Upper lobe of right lung (tissue), 1 donor: ENCODE data around the gene CCNF. TPM values are rescaled to one million over a fixed set of nuclear protein-coding genes. Genes with fewer than 3 reads are reported as not detected.
A peak's percentile ranks its signal among the peaks of the same experiment; 100 is the strongest.

Experiments used
- ATAC-seq: fragments of 200-7000 bp; cut with Tn5 transposase; one replicate; pipeline ENCODE4 v1.9.1; 2020; ENCODE audit warnings: mild to moderate bottlenecking, moderate library complexity
- DNase-seq: peaks from one replicate; pipeline ENCODE4 v3.0.0-alpha.2; 2020
- H3K27ac ChIP-seq: fragments of 200-600 bp; one replicate; pipeline ENCODE4 v1.8.0; 2022
- H3K27me3 ChIP-seq: fragments of 200-600 bp; one replicate; pipeline ENCODE4 v1.8.0; 2022; ENCODE audit warnings: mild to moderate bottlenecking
- H3K36me3 ChIP-seq: fragments of 200-600 bp; one replicate; pipeline ENCODE4 v1.8.0; 2022
- H3K4me1 ChIP-seq: fragments of 200-600 bp; one replicate; pipeline ENCODE4 v1.8.0; 2022
- H3K4me3 ChIP-seq: fragments of 200-600 bp; one replicate; pipeline ENCODE4 v1.8.0; 2022; ENCODE audit warnings: mild to moderate bottlenecking
- H3K9me3 ChIP-seq: fragments of 200-600 bp; one replicate; pipeline ENCODE4 v1.8.0; 2022
- CTCF ChIP-seq: fragments of 200-600 bp; IDR thresholded peaks from one replicate; pipeline ENCODE4 v1.8.0; 2022; ENCODE audit warnings: antibody characterized with exemption
- intact Hi-C: fragments of 100-400 bp; cut with DNase I; formaldehyde crosslinking; loops from one replicate; pipeline ENCODE4 v1.11.0; 2022
- total RNA-seq: library from RNA; stranded (reverse); fragmentation: NEBNext Ultra II Directional; extraction: Animal tissue kit (Norgen Biotek cat#: 25700); gene quantifications from one replicate; pipeline ENCODE4 v1.2.1, GENCODE V29; 2021
- donor health status: DM: no; HTN: yes; CAD: no; lungs with severe emphysema.

CCNF gene
- total RNA-seq, 1 donor from 2014 or later = 3.6 TPM

- Histone ChIP-seq H3K4me1 (peaks cover 21% of the 10 kb centered on the region), H3K9me3 (no peaks in the 10 kb centered on the region), H3K27ac (no peak overlapping the region), H3K27me3 (peaks cover 24% of the 10 kb centered on the region), H3K36me3 (no peaks in the 10 kb centered on the region), H3K4me3 (no peak overlapping the region)
- ATAC-seq (no peak), DNase-seq (no peak)
- intact Hi-C loops = no loop called here
- TF ChIP-seq CTCF = peak; percentile 13
These were observed 36.6 kb downstream of the CCNF start for GRCh38 chr16:2465653-2466415.

- Histone ChIP-seq H3K4me3 (peak overlapping the region; percentile 42), H3K4me1 (peaks cover 32% of the 10 kb centered on the region), H3K27ac (no peak overlapping the region), H3K27me3 (peaks cover 32% of the 10 kb centered on the region), H3K36me3 (no peaks in the 10 kb centered on the region), H3K9me3 (no peaks in the 10 kb centered on the region)
- ATAC-seq (no peak), DNase-seq (no peak)
- no peak for TF ChIP-seq CTCF
- intact Hi-C loops = no loop called here
These were observed 37.6 kb downstream of the CCNF start for GRCh38 chr16:2466667-2467527.

GRCh38 chr16:2467528-2468232 lies 38.4 kb downstream of the CCNF start:
- no peaks in the 10 kb centered on the region for H3K9me3 ChIP-seq
- H3K4me1 ChIP-seq = peaks cover 33% of the 10 kb centered on the region
- DNase-seq = peak; percentile 83
- H3K27ac ChIP-seq = no peak overlapping the region
- peak; percentile 68 for ATAC-seq
- TF ChIP-seq CTCF = no peak
- peaks cover 40% of the 10 kb centered on the region for H3K27me3 ChIP-seq
- H3K4me3 ChIP-seq = peak overlapping the region; percentile 42
- intact Hi-C loops = no loop called here
- H3K36me3 ChIP-seq = no peaks in the 10 kb centered on the region

- H3K36me3 ChIP-seq = no peaks in the 10 kb centered on the region
- peak; percentile 1 for ATAC-seq
- no peak for DNase-seq
- H3K27ac ChIP-seq = no peak overlapping the region
- H3K9me3 ChIP-seq = no peaks in the 10 kb centered on the region
- H3K27me3 ChIP-seq = peaks cover 45% of the 10 kb centered on the region
- no peak for TF ChIP-seq CTCF
- peaks cover 34% of the 10 kb centered on the region for H3K4me1 ChIP-seq
- H3K4me3 ChIP-seq = peak overlapping the region; percentile 42
- intact Hi-C loops = no loop called here
These were observed 39.0 kb downstream of the CCNF start for GRCh38 chr16:2468233-2468724.

- Histone ChIP-seq H3K4me1 (peaks cover 36% of the 10 kb centered on the region), H3K27ac (no peak overlapping the region), H3K4me3 (no peak overlapping the region), H3K36me3 (no peaks in the 10 kb centered on the region), H3K9me3 (no peaks in the 10 kb centered on the region), H3K27me3 (peaks cover 45% of the 10 kb centered on the region)
- no peak for TF ChIP-seq CTCF
- ATAC-seq (no peak), DNase-seq (no peak)
- intact Hi-C loops = no loop called here
These were observed 39.6 kb downstream of the CCNF start for GRCh38 chr16:2468725-2469398.
